NK-92 (cell line): Measurements from ENCODE around the gene LSM4.
A peak's percentile ranks its signal among the peaks of the same experiment; 100 is the strongest.
"Not testable (repeated sequence)": the region's sequence is repeated elsewhere in the genome, so short reads cannot be mapped to it uniquely, and the experiment has no call there.

Experiments
- DNase-seq: peaks from one replicate; lab custom pipeline; 2025; ENCODE audit not compliant: unreplicated experiment; lab: John Stamatoyannopoulos, UW

Gene LSM4

DNA sequence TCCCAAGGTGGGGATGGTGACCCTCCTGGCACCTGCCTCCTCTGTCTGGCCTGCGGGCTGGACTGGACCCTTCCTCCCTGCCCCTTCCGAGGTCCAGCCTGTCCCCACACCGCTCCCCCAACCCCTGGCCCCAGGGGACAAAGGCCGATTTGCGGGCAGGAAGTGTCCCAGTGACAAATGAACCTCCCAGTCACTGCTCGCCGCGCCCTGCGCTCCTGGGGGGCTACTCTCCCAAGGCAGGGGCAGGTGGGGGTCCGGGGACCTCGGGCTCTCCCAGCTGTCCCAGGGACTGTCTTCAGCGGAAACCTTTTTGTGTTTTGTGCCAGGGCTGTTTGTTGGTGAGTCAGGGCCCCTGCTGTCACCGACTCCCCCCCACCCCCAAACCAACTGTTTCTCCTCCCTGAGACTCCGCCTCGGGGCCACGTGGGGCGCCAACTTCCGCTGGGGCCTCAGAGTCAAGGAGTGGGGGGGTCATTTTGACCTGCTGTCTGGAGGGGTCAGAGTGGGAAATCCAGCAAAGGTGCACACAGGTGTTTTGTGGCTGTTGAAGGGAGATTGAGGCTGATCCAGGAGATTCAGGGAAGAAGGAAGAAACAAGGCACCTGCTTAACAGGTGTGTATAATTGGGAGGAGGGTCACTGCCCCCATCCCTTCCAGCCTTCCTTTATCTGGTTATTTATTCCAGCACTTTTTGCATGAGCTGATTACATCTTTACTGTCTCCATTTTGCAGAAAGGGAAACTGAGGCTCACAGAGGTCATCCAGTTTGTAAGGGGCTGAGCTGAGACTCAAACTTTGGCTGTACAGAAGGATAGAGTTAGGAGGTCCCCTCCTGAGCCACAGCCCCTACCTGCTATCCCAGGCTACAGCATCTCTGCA, 18.4 kb upstream of the LSM4 start:
- DNase-seq, result no peak

DNA sequence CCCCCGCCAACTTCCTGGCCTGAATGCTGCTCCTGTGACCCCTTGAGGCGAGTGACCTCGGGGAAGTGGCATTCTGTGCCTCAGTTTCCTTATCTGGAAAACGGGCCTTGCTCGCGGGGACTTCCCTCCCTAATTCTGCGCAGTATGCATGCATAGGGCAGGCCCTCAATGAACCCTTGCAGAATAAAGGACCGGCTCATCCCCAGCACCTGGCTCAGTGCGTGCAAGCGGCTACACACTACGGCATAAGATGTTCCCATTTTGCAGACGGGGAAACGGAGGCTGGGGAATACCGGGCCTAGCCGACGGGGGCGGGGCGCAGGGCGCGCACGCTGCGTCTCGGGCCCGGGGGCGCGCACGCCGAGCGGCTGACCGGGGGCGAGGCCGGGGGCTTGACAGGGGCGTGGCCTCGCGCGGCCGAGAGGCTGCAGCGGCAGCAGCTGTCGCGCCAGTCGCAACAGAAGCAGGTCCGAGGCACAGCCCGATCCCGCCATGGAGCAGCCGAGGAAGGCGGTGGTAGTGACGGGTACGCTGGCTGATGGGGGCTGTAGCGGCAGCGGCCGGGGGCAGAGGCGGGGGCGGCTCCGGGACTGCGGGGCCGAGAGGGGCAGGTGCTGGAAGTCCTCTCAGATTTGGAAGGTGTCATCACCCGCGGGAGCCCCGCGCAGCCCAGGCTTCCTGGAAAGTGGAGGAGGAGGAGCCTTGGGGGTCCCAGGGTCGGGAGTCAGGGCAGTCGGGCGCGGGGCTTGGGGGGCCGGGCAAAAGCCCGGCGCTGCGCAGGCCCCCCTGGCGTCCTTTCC, 17.5 kb upstream of the LSM4 start, which contains the start of gene PGPEP1:
Gene PGPEP1, plus strand, starts transcription at position 409 of the 800 bp plus-strand sequence. Its CDS starts 84 bp downstream, at position 493.
- no peak for DNase-seq

DNA sequence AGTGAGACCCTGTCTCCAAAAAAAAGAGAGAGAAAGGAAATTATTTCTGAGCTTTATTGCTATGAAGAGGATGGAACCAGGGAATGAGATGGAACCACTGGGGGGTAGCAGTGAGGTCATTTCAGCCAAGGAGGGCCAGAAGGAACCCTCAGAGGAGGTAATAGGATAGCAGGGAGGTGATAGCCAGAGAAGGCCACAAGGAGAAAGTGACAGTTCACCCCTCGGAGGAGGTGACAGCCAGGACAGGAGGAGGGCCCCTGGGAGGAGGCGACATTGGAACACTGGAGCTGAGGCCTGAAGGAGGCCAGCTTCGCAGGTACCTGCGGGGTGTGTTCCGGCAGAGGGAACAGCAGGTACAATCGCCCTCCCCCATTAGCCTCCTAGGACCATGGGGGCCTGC, 16.8 kb upstream of the LSM4 start:
- DNase-seq, result no peak

DNA sequence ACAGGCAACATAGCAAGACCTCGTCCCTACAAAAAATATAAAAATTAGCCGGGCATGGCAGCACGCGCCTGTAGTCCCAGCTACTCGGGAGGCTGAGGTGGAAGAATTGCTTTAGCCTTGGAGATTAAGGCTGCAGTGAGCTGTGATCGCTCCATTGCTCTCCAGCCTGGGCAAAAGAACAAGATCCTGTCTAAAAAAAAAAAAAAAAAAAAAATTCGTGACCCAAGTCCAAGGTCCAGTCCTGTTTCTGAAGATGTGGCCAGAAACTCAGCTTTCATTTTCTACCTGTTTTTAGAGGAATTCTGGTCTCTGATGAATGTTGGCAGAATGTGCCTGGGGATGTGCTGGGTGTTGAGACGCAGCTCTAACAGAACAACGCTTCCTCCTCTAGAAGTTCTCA, 15.7 kb upstream of the LSM4 start:
- no peak for DNase-seq

DNA sequence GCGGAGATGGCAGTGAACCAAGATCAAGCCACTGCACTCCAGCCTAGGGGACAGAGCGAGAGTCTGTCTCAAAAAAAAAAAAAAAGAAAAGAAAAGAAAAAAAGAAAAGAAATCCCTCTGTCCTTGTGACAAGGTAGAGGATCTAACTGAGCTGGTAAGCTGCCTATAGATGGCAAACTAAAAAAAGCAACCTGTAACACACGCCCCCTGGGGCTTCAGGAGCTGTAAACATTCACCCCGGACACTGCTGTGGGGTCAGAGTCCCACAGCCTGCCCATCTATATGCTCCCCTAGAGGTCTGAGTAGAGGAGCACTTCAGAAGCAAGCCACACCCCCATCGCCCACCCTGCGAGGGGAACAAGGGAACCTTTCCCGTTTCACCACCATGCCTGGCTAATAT, 13.2 kb upstream of the LSM4 start:
- DNase-seq, result no peak

DNA sequence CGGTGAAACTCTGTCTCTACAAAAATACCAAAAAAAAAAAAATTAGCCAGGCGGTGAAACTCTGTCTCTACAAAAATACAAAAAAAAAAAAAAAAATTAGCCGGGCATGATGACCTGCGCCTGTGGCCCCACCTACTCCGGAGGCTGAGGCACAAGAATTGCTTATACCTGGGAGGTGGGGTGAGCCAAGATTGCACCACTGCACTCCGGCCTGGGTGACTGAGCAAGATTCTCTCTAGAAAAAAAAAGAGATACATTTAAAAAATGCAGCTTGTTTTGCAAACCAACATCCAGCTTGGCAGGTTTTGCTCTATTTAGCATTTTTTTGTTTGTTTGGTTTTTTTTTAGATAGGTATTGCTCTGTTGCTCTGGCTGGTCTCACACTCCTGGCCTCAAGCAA, 10.8 kb upstream of the LSM4 start:
- DNase-seq, result no peak

DNA sequence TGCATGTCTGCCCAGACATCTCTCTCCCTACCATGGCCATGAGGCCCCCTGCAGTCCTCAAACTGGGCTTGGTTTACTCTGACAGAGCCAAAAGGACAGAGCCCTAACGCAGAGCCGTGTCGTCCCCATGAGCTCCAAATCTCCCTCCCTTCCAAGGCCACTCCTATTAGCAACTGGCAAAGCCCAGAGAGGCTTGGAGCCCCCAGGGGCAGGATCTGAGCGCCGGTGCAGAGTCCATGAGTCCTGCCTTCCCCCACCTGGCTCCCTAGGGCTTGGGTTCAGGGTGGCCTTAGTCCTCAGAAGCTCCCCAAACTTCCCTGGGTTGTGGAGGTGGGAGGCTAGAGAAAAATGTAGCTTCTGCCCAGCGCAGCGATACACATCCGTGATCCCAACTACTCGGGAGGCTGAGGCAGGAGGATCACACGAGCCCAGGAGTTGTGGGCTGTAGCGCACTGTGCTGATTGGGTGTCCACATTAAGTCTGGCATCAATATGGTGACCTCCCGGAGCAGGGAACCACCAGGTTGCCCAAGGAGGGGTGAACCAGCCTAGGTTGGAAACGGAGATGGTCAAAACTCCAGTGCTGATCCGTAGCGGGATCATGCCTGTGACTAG, 10.1 kb upstream of the LSM4 start:
- DNase-seq, result no peak

DNA sequence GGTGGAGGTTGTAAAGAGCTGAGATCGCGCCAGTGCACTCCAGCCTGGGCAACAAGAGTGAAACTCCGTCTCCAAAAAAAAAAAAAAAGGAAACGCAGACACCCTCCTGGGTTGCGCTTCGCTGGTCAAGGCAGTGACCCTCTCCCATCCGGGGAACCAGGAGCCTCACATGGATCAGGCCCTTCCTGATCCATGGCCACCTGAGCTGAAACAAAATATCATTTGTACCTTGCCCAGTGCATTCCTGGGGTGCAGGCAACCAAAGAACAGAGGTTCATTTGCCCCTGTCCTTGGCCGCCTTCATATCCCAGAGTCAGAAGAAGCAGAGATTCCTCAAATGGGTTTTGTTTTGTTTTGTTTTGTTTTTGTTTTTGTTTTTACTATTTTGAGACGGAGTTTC, 8.0 kb upstream of the LSM4 start:
- no peak for DNase-seq

DNA sequence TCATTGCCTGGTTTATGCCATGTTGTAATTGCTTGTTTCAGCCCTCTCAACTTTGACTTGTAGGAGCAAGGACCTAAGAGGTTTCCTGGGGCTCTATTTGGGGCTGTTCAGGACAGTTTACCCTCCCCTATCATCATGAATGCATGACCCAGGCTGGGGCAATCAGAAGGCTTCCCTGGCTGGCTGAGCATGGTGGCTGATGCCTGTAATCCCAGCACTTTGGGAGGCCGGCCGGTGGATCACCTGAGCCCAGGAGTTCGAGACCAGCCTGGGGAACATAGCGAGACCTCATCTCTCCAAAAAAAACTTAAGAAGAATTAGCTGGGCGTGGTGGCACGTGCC, 6.1 kb upstream of the LSM4 start:
- no peak for DNase-seq

DNA sequence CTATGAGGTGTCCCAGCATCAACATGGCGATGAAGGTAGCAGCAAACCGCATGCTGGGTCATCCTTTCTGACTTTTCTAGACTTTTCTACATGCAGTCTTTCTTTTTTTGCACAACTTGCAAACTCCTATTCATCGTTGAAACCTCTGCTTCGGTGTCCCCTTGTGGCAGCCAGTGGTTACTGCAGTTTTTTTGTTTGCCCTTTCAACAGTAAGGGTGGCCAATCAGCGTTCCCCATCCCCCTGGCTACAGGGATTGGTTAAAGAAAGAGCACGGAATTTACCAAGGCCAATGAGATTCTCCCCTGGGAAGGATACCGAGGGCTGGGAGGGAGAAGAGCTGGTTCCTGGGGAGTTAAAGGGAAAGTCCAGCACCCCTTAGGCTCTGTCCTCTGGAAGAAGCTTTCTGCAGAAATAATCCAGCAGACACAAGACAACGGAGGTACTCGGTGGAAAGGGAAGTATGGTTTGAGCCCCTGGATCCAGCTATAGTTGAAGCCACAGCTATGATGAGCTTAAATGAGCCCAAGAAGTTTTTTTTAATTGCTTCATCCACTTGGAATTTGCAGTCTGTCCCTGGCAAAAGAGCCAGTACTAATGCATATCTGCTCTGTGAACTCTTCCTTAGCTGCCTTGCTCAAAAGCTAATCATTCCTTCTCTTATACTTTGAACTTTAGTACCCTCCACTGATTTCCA, 5.6 kb upstream of the LSM4 start:
- DNase-seq, result peak; percentile 47

DNA sequence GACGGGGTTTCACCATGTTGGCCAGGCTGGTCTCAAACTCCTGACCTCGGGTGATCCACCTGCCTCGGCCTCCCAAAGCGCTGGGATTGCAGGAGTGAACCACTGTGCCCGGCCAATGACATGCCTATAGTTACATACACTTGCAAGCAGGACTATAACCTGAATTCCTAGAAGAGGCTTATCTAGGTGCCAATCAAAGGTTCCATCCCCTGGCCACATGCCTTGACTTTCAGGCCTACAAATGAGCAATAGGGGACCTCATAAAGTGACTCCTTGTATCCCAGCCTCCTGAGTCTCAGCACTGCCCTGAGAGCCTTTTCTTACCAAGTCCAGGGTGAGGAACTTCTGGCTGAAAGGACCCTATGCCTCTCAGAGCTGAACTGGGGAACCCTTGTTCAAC, 3.9 kb upstream of the LSM4 start:
- DNase-seq, result no peak

DNA sequence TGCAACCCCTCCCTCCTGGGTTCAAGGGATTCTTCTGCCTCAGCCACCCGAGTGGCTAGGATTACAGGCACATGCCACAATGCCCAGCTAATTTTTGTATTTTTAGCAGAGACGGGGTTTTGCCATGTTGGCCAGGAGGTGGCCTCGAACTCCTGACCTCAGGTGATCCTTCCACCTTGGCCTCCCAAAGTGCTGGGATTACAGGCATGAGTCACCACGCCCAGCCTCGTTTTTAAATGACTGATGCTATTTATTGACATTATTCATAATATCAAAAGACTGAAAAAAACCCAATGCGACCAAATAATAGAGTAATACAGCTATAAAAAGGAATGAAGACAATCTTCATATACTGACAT, 1.5 kb upstream of the LSM4 start:
- DNase-seq, result not testable (repeated sequence)

DNA sequence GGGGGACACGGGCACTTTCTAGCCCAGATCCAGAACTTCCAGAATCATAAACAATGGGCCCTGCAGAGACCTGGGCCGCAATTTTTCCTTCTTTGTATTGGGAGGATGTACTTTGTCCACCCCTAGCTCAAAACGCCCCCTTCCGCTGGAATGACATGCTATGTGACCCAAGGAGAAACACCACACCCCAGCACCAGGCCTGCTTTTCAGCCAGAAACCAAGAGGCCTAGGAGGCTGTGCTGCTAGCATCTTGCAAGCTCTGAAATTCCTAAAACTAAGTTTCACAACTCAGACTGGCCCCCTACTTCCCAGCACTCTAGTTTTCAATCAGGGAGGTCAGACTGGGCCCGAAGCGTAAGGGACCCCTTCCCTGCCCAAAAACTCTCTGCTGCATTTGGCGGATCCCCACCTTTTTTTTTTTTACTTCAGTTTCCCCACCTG, 538 bp downstream of the LSM4 start:
- DNase-seq, result no peak

DNA sequence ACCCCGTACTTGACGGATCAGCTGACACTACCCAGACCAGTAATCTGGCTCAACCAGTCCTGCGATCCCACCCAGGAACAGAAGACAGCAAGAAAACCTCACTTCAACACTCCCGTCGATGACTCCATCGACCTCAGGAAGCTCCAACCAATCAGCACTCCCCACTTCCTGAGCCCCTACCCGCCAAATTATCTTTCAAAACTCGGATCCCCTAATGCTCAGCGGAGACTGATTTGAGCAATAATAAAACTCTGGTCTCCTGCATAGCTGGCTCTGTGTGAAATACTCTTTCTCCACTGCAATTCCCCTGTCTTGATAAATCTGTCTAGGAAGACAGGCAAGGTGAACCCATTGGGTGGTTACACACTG, 1.2 kb downstream of the LSM4 start:
- DNase-seq, result no peak

DNA sequence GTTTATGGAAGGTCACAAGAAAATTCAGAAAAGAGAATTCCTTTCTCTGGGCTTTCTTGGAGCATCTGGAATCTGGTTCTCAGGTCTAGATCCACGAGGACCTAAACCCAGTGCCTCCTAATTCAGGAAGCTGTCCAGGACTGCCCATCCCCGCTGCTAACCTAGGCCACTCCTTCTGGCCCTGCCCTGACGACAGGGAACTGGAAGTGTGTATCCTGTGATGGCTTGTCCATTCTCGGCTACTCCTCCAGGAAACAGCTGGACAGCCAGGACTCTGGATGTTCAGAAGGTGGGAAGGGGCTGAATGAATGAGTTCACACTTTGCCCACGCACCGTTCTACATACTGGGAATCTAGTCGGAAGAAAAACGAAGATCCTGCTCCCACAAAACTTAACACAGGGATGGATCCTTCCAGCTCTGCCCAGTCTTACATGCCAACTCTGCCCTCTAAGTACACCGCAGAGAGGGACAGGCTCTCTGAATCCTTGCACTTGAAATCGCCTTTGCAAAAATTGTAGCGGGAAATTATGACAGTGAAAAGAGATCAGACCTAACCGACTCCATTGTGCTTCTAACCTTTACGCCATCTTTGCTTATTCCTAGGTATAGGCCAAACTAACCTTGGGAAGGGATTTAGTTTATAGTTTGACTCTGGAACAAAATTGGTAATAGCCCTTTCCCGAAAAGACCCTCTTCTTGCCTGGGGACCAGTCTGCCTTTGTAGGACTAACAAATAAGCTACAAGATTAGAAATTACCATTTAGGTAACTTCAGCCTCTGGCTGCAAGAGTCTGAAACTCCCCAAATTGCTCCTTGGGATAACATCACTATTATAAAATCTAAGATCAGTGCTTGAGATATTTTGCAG, 1.8 kb downstream of the LSM4 start:
- no peak for DNase-seq

DNA sequence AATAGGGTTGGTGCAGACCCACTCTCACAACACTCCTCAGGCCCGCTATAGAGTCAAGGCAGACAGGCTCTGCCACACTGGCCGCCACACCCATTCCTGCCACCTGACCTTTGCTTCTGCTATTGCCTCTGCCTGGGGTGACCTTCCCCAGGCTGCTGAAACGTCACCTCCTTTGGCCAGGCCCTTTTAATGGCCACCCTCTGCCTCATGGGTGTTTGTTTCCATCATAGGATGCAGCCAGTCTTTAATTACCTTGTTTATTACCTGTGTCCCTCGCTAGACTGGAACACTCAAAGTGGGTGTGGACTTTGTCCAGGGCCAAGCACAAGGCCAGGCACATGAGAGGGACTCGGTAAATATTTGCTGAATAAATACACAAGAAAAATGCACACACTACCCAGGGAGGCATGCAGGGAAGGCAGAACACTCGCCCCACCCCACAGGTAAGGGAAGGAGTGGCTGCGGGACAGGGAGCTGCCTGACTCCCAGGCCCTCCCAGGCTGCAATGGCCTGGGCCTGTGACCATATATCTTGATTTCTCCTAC, 3.2 kb downstream of the LSM4 start:
- DNase-seq, result no peak

DNA sequence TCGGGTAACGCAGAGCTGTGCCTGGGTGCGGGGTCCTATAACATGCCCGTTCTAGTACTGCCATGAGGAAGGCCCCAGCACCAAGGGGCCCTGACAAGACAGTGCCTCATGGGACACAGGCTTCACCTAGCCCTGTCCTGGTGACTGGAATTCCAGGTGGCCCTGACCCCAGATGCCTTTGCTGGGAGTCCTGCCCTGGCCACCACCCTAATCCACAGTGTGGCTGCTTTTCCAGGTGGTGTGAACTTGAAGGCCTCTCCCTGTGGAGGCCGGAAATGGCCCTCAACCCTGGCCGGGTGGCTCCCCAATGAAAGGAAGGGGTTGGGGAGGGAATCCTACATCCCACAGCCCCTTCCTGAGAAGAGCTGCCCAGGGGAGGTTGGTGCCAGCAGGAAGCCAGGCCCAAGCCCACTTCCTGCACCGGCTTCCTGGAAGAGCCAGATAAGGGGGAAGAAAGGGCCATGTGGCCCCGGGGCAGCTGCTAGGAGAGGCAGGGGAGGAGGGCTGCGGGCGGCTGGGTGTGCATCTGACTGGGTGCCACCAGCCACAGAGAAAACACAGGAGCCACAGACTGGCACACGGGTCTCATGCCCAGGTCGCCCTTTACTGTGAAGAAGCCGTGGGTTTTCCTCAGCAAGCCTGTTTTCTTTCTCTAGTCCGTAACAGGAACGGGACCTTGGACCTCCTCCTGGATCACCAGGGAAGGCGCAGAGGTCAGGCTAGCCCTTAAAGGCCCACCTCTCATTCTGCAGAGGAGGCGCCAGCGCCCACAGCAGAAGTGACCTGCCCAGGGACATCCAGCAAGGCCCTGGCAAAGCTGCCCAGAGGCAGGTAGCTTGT, 4.7 kb downstream of the LSM4 start:
- DNase-seq, result no peak

DNA sequence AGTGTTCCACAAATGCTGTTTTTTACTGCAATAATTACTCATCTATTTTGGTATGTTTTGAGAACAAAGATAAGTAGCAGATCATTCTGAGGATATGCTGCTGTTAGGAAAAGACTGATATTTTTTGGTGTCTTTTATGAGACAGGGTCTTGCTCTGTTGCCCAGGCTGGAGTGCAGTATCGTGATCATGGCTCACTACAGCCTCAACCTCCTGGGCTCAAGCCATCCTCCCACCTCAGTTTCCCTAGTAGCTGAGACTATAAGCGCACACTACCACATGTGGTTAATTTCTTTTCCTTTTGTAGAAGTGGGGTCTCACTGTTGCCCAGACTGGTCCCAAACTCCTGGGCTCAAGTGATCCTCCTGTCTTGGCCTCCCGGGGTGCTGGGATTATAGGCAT, 9.5 kb downstream of the LSM4 start:
- DNase-seq, result no peak

DNA sequence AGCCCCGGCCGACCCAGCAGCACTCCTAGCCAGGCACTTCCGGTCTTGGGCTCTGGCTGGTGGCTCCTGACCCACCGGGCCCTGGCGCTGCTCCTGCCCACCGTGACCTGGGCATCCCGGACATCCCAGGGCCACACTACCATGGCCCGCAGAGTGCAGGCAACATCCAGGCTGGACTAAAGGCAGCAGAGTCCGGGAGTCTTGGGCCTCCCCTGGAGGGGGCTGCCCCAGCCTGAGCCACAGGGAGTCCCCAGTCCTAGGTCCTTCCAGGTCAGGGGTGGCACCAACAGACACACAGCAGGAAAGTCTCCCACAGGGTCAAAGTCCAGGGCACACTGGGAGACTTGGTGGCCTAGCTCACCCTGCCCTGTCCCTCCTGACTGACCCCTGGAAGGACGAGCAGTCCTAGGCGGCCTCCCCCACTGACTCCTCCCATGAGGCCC, 10.8 kb downstream of the LSM4 start:
- DNase-seq, result no peak
